DND-41 (cell line): ENCODE measurements around the gene OR2K2.

ENCODE experiments used
- CTCF ChIP-seq: IDR thresholded peaks from 2 replicates; pipeline ENCODE4 v1.5.1; 2012; ENCODE audit warnings: borderline replicate concordance, low read length, moderate library complexity, mild to moderate bottlenecking; ENCODE audit not compliant: poor library complexity, severe bottlenecking; ENCODE audit errors: extremely low read depth
- EZH2 ChIP-seq: IDR thresholded peaks from 3 replicates; pipeline ENCODE4 v1.6.1; 2012; ENCODE audit warnings: borderline replicate concordance, low read depth, mild to moderate bottlenecking, moderate library complexity, low read length, inconsistent platforms; ENCODE audit not compliant: severe bottlenecking

- TF ChIP-seq EZH2 (no peak), CTCF (no peak)
These were observed 9.4 kb downstream of the OR2K2 start for GRCh38 chr9:111320631-111321030.
